HG02981 (cell line): ENCODE results near the gene ADCY2.

Source experiments
- ATAC-seq: cut with Tn5 transposase; IDR thresholded peaks from one replicate; pipeline ENCODE4 v1.9.1; 2021; ENCODE audit warnings: mild to moderate bottlenecking, moderate library complexity; ENCODE audit not compliant: unreplicated experiment

ADCY2 gene

DNA sequence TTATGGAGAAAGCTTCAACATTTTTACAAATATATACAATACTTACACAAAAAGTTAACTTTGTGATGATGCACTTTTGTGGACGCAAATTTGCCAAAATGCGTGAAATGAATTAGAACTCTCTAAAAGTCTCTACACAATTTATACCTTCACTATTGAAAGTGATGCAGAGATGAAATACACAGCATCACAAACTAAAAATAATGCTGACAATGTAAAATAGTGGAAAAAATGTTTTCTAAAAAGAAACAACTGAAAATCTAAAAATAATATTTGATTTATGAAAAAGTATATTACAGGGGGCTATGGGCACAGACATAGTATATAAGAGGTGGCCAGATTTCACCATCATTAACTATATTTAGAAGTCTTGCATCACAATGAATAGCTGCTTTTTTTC, 188.8 kb downstream of the ADCY2 start:
- ATAC-seq, result no peak

DNA sequence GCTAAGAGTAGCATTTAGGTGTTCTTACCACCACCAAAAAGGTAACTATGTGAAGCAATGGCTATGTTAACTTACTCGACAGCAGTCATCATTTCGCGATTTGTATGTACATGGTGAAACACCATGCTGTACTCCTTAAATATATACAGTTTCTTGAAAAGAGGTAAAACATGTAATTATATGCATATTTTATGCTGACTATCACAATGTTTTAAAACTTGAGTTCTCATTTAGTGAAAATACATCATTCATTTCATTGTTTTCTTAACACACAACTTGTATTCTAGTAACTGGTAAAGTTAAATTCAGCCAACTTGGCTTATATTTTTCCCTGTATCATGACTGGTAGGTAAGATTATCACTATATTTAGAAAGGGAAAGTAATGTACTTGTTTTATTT, 189.9 kb downstream of the ADCY2 start:
- no peak for ATAC-seq

DNA sequence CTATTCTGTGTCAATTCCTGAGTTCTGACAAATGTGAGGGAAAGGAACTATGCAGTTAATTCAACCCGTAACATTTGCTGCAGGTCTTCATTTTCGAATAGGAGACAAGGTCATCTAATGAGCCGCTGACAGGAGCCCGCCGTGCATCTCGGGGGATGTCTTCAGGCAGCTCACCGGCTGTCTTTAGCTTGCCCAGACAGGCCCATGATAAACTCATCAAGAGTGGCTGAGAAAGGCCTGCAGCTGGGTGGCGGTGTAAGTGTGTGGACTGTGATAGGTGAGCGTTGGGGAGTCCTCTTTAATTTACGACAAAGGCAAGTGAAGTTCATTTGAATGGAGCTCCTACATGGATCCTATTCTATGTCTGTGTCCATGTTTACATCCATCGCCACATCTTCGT, 190.5 kb downstream of the ADCY2 start:
- no peak for ATAC-seq

DNA sequence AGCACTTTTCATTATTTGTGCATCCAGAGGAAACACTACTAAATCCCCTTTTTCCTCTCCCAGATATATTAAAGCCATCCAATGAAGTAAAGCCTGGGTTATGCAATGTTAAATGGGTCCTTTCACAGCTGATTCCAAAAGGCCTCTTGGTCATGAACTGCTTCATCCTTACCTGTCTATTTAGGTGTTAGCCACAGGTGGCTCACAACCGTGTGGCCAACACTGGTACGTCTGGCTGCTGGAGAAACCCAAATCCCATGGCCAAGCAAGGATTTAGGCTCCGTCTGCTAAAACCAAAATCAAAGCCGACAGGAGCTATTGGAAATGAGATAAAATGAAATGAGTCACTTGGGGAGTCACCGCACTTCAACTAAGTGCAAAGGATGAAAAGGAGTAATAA, 193.9 kb downstream of the ADCY2 start:
- no peak for ATAC-seq

DNA sequence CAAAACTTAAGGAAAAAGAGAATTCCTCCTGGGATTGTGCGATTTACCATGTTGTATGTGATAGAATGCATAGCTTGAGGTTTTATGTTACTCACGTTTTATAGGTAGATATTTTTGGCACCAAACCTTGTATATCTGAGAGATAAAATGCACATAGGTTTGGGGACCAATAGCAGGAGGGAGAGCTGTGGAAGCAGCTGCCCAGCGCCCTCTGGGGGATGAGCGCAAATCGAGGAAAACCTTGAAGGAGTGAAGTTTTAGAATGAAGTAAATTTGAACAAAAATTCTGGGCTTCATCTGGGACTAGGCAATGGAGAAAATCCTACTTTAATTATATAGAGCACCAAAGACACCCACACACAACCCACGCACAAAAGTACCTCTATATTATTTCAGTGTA, 197.0 kb downstream of the ADCY2 start:
- no peak for ATAC-seq

DNA sequence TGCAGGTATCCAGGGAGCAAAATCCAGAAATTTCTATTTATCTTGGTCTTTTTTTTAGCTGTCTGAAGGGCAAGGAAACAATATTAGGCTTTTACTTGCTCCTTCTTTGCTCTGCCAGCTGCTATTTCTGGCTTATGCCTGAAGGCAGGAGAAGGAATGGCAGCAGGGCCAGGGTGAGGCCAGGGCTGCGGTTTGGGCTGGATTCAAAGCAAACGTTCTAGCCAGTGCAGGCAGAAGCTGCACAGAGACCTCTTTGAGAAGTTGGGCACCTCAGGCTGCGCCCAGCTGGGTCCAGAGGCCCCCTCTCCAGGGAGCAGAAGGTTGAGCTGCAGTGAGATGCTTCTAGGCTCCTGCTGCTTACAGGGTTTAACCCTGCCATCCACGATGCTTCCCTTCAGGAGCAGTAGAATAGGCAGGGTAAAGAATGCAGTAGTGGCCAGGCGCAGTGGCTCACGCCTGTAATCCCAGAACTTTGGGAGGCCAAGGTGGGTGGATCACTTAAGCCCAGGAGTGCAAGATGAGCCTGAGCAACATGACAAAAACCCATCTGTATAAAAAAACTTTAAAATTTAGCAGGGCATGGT, 201.2 kb downstream of the ADCY2 start:
- no peak for ATAC-seq

DNA sequence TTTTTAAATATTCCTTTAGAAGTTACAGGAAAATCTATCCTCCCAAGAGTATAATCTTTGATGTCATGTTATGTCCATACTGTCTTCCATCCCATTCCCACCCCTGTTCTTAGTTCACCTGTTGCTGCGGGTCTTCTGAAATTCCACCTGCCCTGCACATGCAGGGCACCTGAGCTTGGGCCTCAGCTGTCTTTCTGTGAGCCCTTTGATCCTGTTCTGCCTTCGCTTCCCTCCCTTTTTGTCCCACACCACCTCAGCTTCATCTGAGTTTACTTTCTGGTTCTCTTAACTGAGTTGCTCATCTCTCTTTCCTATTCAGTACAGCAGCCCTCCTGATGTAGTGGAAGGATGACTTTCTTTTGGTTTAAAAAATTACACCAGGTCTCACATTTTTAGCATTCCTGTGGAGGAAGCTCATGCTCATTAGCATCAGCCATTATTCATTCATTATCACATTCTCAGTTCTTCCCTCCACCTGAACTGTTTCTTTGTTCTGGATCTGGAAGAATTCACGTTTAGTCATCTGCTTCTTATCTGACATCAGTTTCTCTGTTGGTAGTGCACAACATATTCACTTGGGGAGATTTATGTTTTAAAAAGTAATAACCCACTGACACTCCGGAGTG, 211.0 kb downstream of the ADCY2 start:
- ATAC-seq, result no peak

DNA sequence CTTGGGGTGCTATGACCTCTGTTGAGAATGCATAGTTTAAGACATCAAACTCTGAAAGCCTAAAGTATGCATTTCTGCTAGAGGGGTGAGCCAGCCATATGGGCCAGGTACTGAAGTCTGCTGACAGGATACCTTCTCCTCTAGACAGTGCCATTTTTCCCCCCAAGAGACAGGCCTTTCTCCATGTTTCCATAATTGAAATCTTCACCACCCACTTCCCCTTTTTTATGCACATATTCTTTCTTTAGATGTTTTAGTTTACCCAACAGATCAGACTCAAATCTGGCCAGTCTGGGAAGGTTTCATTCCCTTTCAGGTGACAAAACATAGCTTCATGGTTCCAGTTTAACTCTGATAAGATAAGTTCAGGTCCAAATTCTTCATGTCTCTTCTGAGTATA, 212.8 kb downstream of the ADCY2 start:
- no peak for ATAC-seq

DNA sequence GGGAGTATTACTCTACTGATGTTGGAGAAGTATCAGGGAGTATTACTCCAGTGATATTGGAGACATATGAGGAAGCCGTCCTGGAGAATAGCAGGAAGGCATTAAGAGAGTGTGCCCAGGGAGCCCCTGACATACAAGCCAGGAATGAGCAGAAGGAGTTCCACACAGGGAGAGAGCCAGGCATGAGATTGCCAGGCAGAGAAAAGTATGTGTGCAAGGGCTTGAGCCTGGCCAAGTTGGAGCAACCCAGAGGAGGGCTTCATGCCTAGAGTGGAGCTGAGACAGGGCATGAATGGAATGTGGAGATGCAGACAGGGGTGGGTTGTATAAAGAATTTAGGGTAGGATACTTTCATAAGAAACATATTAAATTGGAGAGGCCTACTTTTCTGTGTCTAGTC, 213.8 kb downstream of the ADCY2 start:
- ATAC-seq, result no peak

DNA sequence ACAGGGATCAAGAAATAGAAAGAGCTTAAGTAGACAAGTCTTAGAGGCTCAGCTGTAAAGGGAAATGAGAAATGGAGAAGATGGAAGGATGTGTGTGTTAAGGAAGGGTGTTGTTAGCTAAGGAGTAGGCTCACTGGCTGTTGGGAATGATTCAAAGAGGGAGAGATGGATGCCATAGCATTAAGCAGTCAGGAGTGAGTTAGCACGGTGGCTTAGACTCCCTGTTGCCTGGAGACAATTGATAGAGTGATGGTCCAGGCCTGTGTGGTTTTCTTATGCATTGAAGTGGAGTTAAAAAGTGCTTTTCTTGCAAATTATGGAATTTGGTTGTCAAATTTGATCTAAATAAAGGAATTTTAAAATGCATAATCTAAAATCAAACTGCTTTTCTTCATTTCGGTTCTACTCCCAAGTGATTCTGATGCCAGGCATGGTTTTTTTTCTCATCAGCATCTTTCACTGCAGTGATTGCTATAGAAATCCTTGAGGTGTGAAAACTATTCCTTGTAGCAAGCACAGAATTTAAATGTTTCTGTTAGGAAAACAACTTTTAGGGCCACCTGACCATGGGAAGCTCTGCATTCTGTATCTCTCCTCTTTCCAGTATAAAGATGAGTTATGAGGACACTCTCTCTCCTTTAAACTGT, 214.7 kb downstream of the ADCY2 start:
- no peak for ATAC-seq

DNA sequence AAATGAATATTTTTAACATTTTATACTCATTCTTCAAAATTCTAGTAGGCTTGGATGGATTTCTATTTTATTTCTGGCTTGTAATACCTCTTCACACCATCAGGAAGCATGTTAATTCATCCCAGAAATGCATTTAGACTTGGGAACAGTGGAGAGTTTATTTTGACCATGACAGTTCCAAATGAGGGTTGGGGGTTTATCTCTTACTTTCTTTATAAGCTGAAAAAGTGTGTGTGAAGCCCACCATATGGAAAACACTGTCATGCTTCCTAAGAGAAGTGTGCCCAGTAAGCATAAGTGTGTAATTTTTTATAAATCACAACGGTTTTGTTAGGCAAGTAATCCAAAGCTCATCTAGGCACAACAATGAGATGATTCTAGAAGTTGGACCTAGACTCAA, 215.6 kb downstream of the ADCY2 start:
- ATAC-seq, result no peak

DNA sequence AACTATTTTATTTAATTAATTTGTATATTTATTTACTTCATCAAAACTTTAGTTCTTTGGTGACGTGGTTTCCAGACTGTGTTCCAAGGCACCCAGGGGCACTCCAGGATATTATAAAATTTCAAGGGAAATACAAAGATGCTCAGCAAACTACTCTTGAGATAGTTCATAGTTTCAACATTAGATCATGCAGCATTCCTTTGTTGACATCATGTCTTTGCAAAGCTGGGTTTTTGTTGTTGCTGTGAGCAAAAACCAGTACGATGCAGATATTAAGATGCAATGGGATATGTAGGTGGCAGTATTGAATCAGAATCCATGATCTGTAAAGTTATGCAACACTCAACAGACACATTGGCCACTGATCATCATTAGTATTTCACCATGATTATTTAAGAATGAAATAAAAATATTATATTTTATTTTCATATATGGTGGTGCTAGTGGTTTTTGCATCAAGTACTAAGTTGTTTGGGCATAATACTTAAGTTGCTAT, 219.7 kb downstream of the ADCY2 start:
- ATAC-seq, result no peak

DNA sequence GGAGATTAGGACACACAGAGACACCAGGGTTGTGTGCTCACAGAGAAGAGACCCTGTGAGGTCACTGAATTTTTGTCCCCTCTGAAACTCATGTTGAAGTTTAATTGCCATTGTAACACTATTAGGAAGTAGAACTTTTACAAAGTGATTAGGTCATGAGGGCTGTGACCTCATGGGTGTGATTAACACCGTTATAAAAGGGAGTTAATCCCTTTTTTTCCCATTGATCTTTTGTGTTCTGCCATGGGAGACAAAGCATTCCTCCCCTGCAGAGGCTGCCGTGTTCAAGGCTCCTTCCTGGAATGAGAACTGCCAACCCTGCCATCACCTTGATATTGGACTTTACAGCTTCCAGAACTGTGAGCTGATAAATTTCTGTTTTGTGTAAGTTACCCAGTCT, 221.0 kb downstream of the ADCY2 start:
- ATAC-seq, result no peak

DNA sequence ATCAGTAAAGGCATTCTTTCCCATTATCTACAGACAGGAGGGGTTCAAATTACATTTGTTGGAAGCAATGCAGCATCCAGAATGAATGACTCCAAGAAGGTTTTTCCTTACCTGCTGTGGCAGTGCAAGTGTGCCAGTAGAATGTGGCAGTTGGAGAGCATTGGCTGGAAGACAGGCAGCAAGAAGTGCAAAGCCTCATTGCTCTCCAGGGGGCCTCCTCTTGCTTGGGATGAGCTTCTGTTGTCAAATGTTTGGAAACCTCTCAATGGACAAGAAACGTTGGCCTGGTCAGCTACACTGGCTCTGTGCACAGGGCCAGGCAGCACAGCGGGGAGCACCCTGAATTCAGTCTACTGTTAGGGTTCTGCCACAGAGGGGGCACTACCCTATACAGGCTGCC, 226.6 kb downstream of the ADCY2 start:
- no peak for ATAC-seq

DNA sequence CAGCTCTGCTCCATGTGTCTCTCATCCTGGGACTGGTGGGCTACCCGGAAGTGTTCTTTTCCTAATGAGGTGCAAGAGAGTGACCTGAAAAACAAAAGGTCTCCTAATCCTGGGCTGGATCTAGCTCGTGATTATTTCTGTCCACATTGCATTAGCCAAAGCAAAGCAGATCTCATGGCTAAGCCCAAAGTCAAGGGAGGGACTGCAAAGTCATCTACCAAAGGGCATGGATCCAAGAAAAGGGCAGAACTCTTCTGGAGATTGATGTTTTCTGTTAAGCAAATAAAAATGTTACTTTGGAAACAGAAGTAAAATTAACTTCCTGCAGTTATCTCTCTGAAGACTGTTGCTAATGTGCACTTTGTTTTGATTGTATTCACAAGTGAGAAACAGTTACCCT, 229.8 kb downstream of the ADCY2 start:
- ATAC-seq, result no peak

DNA sequence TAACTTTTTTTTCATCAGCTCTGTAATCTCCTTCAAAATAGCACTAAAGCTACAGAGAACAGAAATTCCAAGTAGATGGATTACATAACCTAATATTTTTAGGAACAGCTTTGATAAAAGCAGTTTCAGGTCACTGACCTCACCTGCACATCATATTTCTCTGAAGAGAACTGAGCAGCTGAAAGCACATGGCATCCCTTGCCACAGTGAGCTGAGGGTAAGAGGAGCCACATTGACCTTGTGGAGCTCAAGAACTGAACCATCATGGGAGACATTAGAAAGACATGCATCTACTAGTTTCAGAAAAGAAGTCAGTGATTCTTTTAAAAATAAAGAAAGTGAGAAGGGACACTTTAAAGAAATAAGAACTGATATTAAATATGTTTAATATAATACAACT, 232.3 kb downstream of the ADCY2 start:
- ATAC-seq, result no peak

DNA sequence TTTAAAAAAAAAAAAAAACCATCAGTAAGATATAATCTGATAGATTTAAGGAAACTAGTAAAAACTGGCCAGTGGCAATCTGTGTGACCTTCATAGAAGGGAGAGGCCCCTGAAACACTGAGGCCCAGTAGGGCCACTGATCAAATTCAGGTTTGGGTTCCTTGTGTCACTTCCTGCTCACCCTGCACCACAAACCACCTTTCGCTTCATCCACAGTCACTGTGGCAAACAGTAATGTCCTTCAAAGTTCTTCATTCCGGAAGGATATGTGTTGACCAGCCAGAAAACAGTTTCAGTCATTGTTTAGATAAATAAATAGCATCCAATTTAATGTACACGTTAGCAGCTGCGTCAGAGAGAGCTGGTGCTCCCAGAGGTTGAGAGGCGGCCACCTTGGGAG, 232.9 kb downstream of the ADCY2 start:
- ATAC-seq, result no peak

DNA sequence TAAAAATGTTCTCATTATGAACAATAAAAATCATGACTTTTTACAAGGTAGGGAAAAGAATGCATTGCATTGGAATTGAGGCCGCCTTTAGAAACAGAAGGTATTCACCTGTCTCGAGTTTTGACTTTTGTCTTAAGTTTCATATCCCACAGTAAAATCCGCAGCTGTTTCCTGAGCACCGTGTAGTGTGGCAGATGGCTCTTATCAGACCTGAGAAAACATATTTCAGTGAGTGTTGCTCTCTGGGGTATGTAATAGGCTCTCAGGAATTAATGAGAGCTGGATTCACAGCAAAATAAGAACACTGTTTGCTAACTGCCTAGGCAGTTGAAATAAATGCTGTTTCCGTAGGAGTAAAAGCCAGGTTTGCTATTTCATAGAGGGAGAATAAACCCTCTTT, 233.6 kb downstream of the ADCY2 start:
- ATAC-seq, result no peak

DNA sequence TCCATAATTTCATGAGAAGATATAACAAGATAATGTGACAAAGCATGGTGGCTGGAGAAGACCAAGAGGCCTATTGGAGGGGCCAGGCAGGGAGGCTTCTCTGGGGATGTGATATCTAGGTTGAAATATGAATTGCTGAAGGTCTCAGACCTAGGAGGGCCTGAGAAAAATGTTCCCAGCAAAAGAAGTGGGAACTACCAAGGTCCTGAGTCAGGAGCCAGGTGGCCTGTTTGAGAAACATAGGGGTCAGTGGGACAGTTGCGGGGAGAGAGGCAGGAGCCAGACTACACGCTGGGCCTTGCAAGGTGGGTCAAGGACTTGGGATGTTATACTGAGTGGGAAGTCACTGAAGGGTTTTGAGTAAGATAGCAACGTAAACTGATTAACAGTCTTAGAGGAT, 238.9 kb downstream of the ADCY2 start:
- ATAC-seq, result no peak

DNA sequence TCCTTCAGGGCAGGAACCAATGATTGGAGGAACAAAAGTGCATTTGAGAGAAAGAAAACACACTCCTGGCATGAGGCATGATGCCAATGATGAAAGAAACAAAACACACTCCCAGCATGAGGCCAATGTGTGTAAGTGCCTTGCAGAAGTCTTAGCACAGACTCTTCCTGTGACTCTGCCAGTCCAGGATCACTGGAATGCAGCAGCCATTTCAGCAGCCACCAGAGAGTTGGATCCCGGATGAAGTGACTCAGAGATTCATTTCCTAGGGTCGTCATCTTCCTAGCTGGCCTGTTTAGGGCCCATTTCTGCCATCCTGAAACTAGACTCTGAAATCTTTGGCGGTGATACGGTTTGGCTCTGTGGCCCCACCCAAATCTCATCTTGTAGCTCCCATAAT, 242.5 kb downstream of the ADCY2 start:
- no peak for ATAC-seq

DNA sequence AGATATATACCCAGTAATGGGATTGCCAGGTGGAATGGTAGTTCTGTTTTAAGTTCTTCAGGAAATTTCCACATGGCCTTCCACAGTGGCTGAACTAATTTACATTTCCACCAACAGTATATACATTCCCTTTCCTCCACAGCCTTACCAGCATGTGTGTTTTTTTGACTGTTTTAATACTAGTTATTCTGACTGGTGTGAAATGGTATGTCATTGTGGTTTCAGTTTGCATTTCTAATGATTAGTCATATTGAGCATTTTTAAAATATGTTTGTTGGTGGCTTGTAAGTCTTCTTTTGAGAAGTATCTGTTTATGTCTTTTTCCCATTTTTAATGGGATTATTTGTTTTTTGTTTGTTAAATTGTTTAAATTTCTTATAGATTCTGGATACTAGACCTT, 246.1 kb downstream of the ADCY2 start:
- no peak for ATAC-seq

DNA sequence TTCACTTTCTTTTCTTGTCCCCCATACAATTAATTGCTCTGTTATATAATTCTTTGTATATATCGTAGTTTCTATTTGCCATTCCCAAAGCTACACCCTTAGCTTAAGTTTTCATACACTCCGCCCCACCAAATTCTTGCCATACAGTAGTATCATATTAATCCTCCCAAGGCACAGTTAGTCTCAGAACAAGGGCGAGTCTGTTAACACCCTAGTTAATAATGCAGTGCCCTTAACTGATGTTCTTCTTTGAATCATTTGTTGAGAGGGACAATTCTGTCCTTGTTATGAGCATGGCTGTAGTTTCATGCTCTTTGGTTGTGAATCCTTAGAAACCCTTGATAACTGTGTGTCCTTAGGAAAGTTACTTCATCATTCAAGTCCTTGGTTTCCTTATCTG, 248.8 kb downstream of the ADCY2 start:
- ATAC-seq, result no peak

DNA sequence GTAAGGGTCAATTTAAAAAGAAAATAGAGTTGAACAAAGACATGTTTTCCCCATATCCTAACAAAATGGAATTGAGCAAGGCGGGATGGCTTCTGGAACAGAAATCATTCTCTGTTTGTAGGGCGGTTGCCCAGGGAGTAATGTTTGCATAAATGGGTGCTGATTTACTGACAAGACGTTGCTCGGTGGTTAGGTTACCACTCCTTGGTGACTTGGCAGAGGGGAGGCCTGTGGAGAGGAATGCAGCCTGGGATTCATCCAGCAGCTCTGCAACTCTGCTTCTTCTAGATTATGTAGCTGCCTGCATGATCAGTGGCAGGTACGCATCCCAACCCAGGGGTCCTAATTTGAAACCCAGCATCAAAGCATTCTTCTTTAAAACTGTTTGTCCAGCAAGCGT, 254.8 kb downstream of the ADCY2 start:
- ATAC-seq, result no peak
